NB4 (cell line): ENCODE data around the gene AOPEP.

Experiments
- CTCF ChIP-seq: IDR thresholded peaks from one replicate; pipeline ENCODE4 v1.5.1; 2012; ENCODE audit warnings: low read depth, low read length
- POLR2A ChIP-seq: IDR thresholded peaks from 2 replicates; pipeline ENCODE4 v1.6.1; 2011; ENCODE audit warnings: mild to moderate bottlenecking; ENCODE audit not compliant: insufficient read length; ENCODE audit errors: extremely low read depth

GRCh38 chr9:95057101-95057500 lies 330.6 kb downstream of the AOPEP start:
- no peak for TF ChIP-seq CTCF
- no peak for TF ChIP-seq POLR2A
